ENCODE data around the gene NOXO1. TPM values are rescaled to one million over a fixed set of nuclear protein-coding genes. Genes with fewer than 3 reads are reported as not detected.

Gene NOXO1
- polyA plus RNA-seq, 1 donor from 2014 or later = 8.5 TPM

GRCh38 chr16:2004795-2005517 is 23.7 kb upstream of the NOXO1 start:
- Histone ChIP-seq H3K4me2 (ENCODE audit: low read length) (no peak overlapping the region), H3K27me3 (ENCODE audit: insufficient read depth, low read depth, low read length) (no peaks in the 10 kb centered on the region), H3K9ac (ENCODE audit: low read length) (no peak overlapping the region), H3K79me2 (replicated peaks; ENCODE audit: insufficient read depth, low read length) (peaks cover 39% of the 10 kb centered on the region), H3K27ac (ENCODE audit: low read length) (no peak overlapping the region), H2AFZ (ENCODE audit: low read depth, low read length) (no peak overlapping the region), H3K4me3 (ENCODE audit: low read length) (no peak overlapping the region), H3K9me2 (ENCODE audit: insufficient read depth, low read length) (no peaks in the 10 kb centered on the region), H3K9me3 (ENCODE audit: low read length) (no peaks in the 10 kb centered on the region), H3F3A (ENCODE audit: insufficient read depth, low read length, poor library complexity, severe bottlenecking) (no peaks in the 10 kb centered on the region), H4K20me1 (ENCODE audit: insufficient read depth) (peaks cover 5% of the 10 kb centered on the region), H3K36me3 (ENCODE audit: insufficient read depth, low read length) (no peaks in the 10 kb centered on the region)
- TF ChIP-seq CTCF (IDR thresholded peaks at IDR 0.05; ENCODE audit: poor library complexity, severe bottlenecking) (no peak), TAF1 (IDR thresholded peaks at IDR 0.05; ENCODE audit: low read depth) (no peak), EZH2 (IDR thresholded peaks at IDR 0.05; ENCODE audit: borderline replicate concordance, insufficient read depth, low read length, poor library complexity, severe bottlenecking) (no peak), SMC3 (conservative IDR thresholded peaks at IDR 0.05; ENCODE audit: poor library complexity) (no peak), POLR2AphosphoS5 (IDR thresholded peaks at IDR 0.05) (no peak), RAD21 (conservative IDR thresholded peaks at IDR 0.05) (no peak), EP300 (conservative IDR thresholded peaks at IDR 0.05; ENCODE audit: poor library complexity, severe bottlenecking) (no peak), MXI1 (conservative IDR thresholded peaks at IDR 0.05; ENCODE audit: poor library complexity, severe bottlenecking) (no peak), REST (IDR thresholded peaks at IDR 0.05; ENCODE audit: borderline replicate concordance) (no peak)

- H3K4me2 ChIP-seq (ENCODE audit: low read length) = no peak overlapping the region
- peaks cover 5% of the 10 kb centered on the region for H4K20me1 ChIP-seq (ENCODE audit: insufficient read depth)
- H3K9ac ChIP-seq (ENCODE audit: low read length) = peak overlapping the region; percentile 49
- H3K27ac ChIP-seq (ENCODE audit: low read length) = peak overlapping the region; percentile 28
- H3K9me2 ChIP-seq (ENCODE audit: insufficient read depth, low read length) = no peaks in the 10 kb centered on the region
- TF ChIP-seq MXI1 (conservative IDR thresholded peaks at IDR 0.05; ENCODE audit: poor library complexity, severe bottlenecking) (peak; percentile 49), TAF1 (IDR thresholded peaks at IDR 0.05; ENCODE audit: low read depth) (no peak), POLR2AphosphoS5 (IDR thresholded peaks at IDR 0.05) (no peak), EZH2 (IDR thresholded peaks at IDR 0.05; ENCODE audit: borderline replicate concordance, insufficient read depth, low read length, poor library complexity, severe bottlenecking) (no peak), SMC3 (conservative IDR thresholded peaks at IDR 0.05; ENCODE audit: poor library complexity) (peak; percentile 72), REST (IDR thresholded peaks at IDR 0.05; ENCODE audit: borderline replicate concordance) (no peak), EP300 (conservative IDR thresholded peaks at IDR 0.05; ENCODE audit: poor library complexity, severe bottlenecking) (no peak), CTCF (IDR thresholded peaks at IDR 0.05; ENCODE audit: poor library complexity, severe bottlenecking) (peak; percentile 83), RAD21 (conservative IDR thresholded peaks at IDR 0.05) (peak; percentile 53)
- peaks cover 37% of the 10 kb centered on the region for H3K79me2 ChIP-seq (replicated peaks; ENCODE audit: insufficient read depth, low read length)
- no peaks in the 10 kb centered on the region for H3K27me3 ChIP-seq (ENCODE audit: insufficient read depth, low read depth, low read length)
- H3K4me3 ChIP-seq (ENCODE audit: low read length) = peak overlapping the region; percentile 50
- no peaks in the 10 kb centered on the region for H3K9me3 ChIP-seq (ENCODE audit: low read length)
- H3F3A ChIP-seq (ENCODE audit: insufficient read depth, low read length, poor library complexity, severe bottlenecking) = no peaks in the 10 kb centered on the region
- no peak overlapping the region for H2AFZ ChIP-seq (ENCODE audit: low read depth, low read length)
- H3K36me3 ChIP-seq (ENCODE audit: insufficient read depth, low read length) = no peaks in the 10 kb centered on the region
Observed at GRCh38 chr16:2003827-2004641, 22.8 kb upstream of the NOXO1 start.

Measured in neural cell (in vitro differentiated cells).